Vagina (tissue), 2 donors: ENCODE measurements around the gene IFT80. TPM values are rescaled to one million over a fixed set of nuclear protein-coding genes. Genes with fewer than 3 reads are reported as not detected.
"Not testable (repeated sequence)": the region's sequence is repeated elsewhere in the genome, so short reads cannot be mapped to it uniquely, and the experiment has no call there.

Source experiments
- DNase-seq, 2 donors: peaks; one replicate each; pipeline ENCODE4 v3.0.0-alpha.2; 2017; ENCODE audit errors: extremely low spot score in 2 of 2
- H3K27ac ChIP-seq: fragments of 200-600 bp; sonication (generic); one replicate; pipeline ENCODE4 v1.5.1; 2019
- H3K27me3 ChIP-seq: fragments of 200-600 bp; sonication (generic); one replicate; pipeline ENCODE4 v1.5.1; 2019
- H3K36me3 ChIP-seq, 2 donors: fragments of 200-600 bp; sonication (generic); one replicate each; pipeline ENCODE4 v1.5.1; 2017 to 2019
- H3K4me1 ChIP-seq: fragments of 200-600 bp; sonication (generic); one replicate; pipeline ENCODE4 v1.5.1; 2019
- H3K4me3 ChIP-seq, 2 donors: fragments of 200-600 bp; sonication (generic); 1 replicate in 1 of 2; 2 replicates in 1 of 2; pipeline ENCODE4 v1.5.1; 2016 to 2019
- H3K9me3 ChIP-seq: fragments of 200-600 bp; sonication (generic); one replicate; pipeline ENCODE4 v1.5.1; 2019
- CTCF ChIP-seq, 3 experiments: fragments of 450-650 bp in 2 of 3; fragments of 200-600 bp in 1 of 3; sonication (generic) in 1 of 3; IDR thresholded peaks; one replicate each; pipeline ENCODE4 v1.5.1; 2017 to 2019; ENCODE audit warnings: antibody characterized with exemption in 3 of 3, mild to moderate bottlenecking in 2 of 3, moderate library complexity in 2 of 3
- POLR2A ChIP-seq, 2 donors: fragments of 450-650 bp; IDR thresholded peaks; one replicate each; pipeline ENCODE4 v1.6.1; 2017; ENCODE audit warnings: antibody characterized with exemption in 2 of 2, mild to moderate bottlenecking in 2 of 2, moderate library complexity in 2 of 2
- POLR2AphosphoS5 ChIP-seq, 2 donors: sonication (generic); formaldehyde crosslinking; IDR thresholded peaks; one replicate each; pipeline ENCODE4 v1.9.0; 2017; ENCODE audit warnings: antibody characterized with exemption in 2 of 2, mild to moderate bottlenecking in 2 of 2, low read depth in 1 of 2; ENCODE audit not compliant: insufficient read depth in 1 of 2
- intact Hi-C: fragments of 100-400 bp; cut with DNase I; formaldehyde crosslinking; loops from one replicate; pipeline ENCODE4 v1.15.1; 2023
- total RNA-seq: library from RNA; depleted of rRNA; stranded (reverse); fragments of >200 nt; gene quantifications from one replicate; pipeline ENCODE4 v1.2.3, GENCODE V29; 2016

Gene IFT80
- total RNA-seq, 1 donor from 2014 or later, result 8.3 TPM

GRCh38 chr3:160257606-160258005, 141.4 kb downstream of the IFT80 start:
- Histone ChIP-seq H3K36me3 (no peaks in the 10 kb centered on the region), H3K4me1 (no peaks in the 10 kb centered on the region), H3K27ac (no peak overlapping the region), H3K4me3 (no peak overlapping the region), H3K27me3 (no peaks in the 10 kb centered on the region), H3K9me3 (no peaks in the 10 kb centered on the region)
- intact Hi-C loops, result no loop called here
- no peak for DNase-seq
- TF ChIP-seq POLR2A (IDR thresholded peaks at IDR 0.05), result no peak
- no peak for TF ChIP-seq CTCF (IDR thresholded peaks at IDR 0.05)
- no peak for TF ChIP-seq POLR2AphosphoS5 (IDR thresholded peaks at IDR 0.05; ENCODE audit: insufficient read depth in 1 of 2, low read depth in 1 of 2)

GRCh38 chr3:160253298-160253697, 145.7 kb downstream of the IFT80 start:
- Histone ChIP-seq H3K4me3 (no peak overlapping the region), H3K36me3 (no peaks in the 10 kb centered on the region), H3K27me3 (no peaks in the 10 kb centered on the region), H3K9me3 (no peaks in the 10 kb centered on the region), H3K4me1 (no peaks in the 10 kb centered on the region), H3K27ac (no peak overlapping the region)
- TF ChIP-seq POLR2A (IDR thresholded peaks at IDR 0.05), result no peak
- no peak for TF ChIP-seq CTCF (IDR thresholded peaks at IDR 0.05)
- no peak for TF ChIP-seq POLR2AphosphoS5 (IDR thresholded peaks at IDR 0.05; ENCODE audit: insufficient read depth in 1 of 2, low read depth in 1 of 2)
- intact Hi-C loops, result no loop called here
- DNase-seq, result no peak

- no peak for TF ChIP-seq POLR2A (IDR thresholded peaks at IDR 0.05)
- DNase-seq, result no peak
- Histone ChIP-seq H3K27ac (no peak overlapping the region), H3K9me3 (no peaks in the 10 kb centered on the region), H3K27me3 (no peaks in the 10 kb centered on the region), H3K36me3 (no peaks in the 10 kb centered on the region), H3K4me1 (no peaks in the 10 kb centered on the region), H3K4me3 (no peak overlapping the region)
- intact Hi-C loops, result no loop called here
Observed at GRCh38 chr3:160247766-160248165, 151.3 kb downstream of the IFT80 start.

- no peak overlapping the region for H3K4me3 ChIP-seq
- H3K27me3 ChIP-seq, result no peaks in the 10 kb centered on the region
- no peaks in the 10 kb centered on the region for H3K4me1 ChIP-seq
- no peaks in the 10 kb centered on the region for H3K36me3 ChIP-seq
- TF ChIP-seq POLR2A (IDR thresholded peaks at IDR 0.05), result no peak
- no peaks in the 10 kb centered on the region for H3K9me3 ChIP-seq
- DNase-seq, result no peak
- intact Hi-C loops, result no loop called here
- no peak overlapping the region for H3K27ac ChIP-seq
Observed at GRCh38 chr3:160245261-160245800, 153.7 kb downstream of the IFT80 start.

GRCh38 chr3:160240719-160241118, 158.3 kb downstream of the IFT80 start:
- H3K4me3 ChIP-seq, intact Hi-C loops, H3K27ac ChIP-seq, DNase-seq, H3K4me1 ChIP-seq, H3K9me3 ChIP-seq, H3K27me3 ChIP-seq, H3K36me3 ChIP-seq: not testable (repeated sequence)

GRCh38 chr3:160232014-160232413, 167.0 kb downstream of the IFT80 start:
- Histone ChIP-seq H3K9me3 (no peaks in the 10 kb centered on the region), H3K27ac (no peak overlapping the region), H3K27me3 (no peaks in the 10 kb centered on the region), H3K36me3 (no peaks in the 10 kb centered on the region), H3K4me1 (no peaks in the 10 kb centered on the region), H3K4me3 (no peak overlapping the region)
- TF ChIP-seq POLR2AphosphoS5 (IDR thresholded peaks at IDR 0.05; ENCODE audit: insufficient read depth in 1 of 2, low read depth in 1 of 2), result no peak
- no peak for TF ChIP-seq CTCF (IDR thresholded peaks at IDR 0.05)
- TF ChIP-seq POLR2A (IDR thresholded peaks at IDR 0.05), result no peak
- DNase-seq, result no peak
- intact Hi-C loops, result no loop called here

GRCh38 chr3:160227419-160227818, 171.6 kb downstream of the IFT80 start:
- DNase-seq, result no peak
- intact Hi-C loops, result no loop called here
- Histone ChIP-seq H3K4me1 (peaks cover 23% of the 10 kb centered on the region), H3K4me3 (no peak overlapping the region), H3K9me3 (no peaks in the 10 kb centered on the region), H3K27ac (no peak overlapping the region), H3K27me3 (no peaks in the 10 kb centered on the region), H3K36me3 (no peaks in the 10 kb centered on the region)
- no peak for TF ChIP-seq CTCF (IDR thresholded peaks at IDR 0.05)
- TF ChIP-seq POLR2A (IDR thresholded peaks at IDR 0.05), result no peak
- no peak for TF ChIP-seq POLR2AphosphoS5 (IDR thresholded peaks at IDR 0.05; ENCODE audit: insufficient read depth in 1 of 2, low read depth in 1 of 2)
